Stimulated activated CD4-positive, alpha-beta T cell treated with anti-CD3 and anti-CD28 coated beads, Interleukin-4, amount 100 ng/mL, for 4 hours (primary cell): Measurements from ENCODE around the gene EMILIN2.

Experiments
- DNase-seq, 2 experiments: peaks; one replicate each; pipeline ENCODE4 v3.0.0-alpha.2; 2020

EMILIN2 gene

GRCh38 chr18:2917259-2918047 lies 70.6 kb downstream of the EMILIN2 start:
- DNase-seq = no peak

DNA sequence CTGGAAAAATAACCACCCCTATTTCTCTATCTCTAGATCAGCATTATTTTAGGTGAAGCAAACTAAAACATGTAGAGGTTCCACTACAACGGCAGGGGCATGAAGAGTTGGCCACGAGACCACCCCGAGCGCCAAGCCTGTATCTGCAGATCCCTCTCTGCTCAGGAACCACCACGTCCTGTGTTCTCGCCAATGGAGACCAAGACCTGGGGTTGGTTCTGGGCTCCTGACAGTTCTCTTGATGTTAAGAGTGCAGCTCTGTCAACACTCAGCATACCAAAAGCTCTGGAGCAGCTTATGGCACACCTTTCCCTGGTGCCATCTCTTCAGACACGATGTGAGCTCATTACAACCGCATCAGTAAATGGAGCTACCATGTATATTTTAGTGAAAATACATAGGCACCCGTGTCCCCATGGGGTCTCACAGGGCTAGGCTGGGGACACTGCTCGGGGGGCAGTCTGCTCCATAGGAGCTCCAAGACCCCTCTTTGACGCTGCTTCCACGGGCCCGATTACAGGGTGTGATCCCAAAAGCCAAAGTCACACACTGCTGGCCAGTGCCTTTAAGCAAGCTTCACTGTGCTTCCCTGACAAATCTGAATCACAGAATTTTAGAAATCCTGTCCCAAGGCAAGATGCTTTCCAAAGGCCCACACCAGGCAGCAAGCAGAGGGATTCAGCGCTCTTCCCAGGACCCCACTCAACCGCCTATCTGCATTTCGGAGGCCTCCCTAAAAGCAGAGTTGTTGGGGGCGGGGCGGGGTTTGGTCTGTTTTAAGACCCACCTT lies 72.2 kb downstream of the EMILIN2 start:
- no peak for DNase-seq

GRCh38 chr18:2919600-2919999 lies 72.8 kb downstream of the EMILIN2 start:
- no peak for DNase-seq

DNA sequence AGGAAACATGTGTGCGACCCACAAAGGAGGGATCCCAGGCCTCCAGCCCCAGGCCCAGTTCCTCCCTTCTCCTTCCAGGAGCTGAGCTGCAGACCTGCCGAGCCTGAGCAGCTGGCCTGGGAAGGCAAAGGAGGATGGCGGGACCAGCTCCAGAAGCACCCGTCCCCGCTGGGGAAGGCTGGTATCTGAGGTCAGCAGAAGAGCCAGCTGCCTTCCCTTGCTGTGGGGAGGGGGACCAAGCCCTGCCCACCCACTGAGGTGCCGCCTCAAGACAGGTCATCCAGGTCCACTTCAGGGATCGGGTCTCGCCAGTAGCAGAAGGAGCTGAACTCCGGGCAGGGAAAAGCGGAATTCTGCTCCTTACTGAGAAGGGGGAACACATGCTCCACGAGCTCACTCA lies 73.2 kb downstream of the EMILIN2 start:
- DNase-seq = no peak

GRCh38 chr18:2920546-2921343 lies 73.9 kb downstream of the EMILIN2 start:
- no peak for DNase-seq

GRCh38 chr18:2921778-2922177 lies 75.0 kb downstream of the EMILIN2 start:
- no peak for DNase-seq

- no peak for DNase-seq
These were observed 76.7 kb downstream of the EMILIN2 start for GRCh38 chr18:2923464-2923863.

GRCh38 chr18:2924920-2925319 lies 78.1 kb downstream of the EMILIN2 start:
- DNase-seq = no peak

- no peak for DNase-seq
These were observed 79.7 kb downstream of the EMILIN2 start for GRCh38 chr18:2926528-2926927.

GRCh38 chr18:2927745-2928144 lies 80.9 kb downstream of the EMILIN2 start:
- DNase-seq = no peak

DNA sequence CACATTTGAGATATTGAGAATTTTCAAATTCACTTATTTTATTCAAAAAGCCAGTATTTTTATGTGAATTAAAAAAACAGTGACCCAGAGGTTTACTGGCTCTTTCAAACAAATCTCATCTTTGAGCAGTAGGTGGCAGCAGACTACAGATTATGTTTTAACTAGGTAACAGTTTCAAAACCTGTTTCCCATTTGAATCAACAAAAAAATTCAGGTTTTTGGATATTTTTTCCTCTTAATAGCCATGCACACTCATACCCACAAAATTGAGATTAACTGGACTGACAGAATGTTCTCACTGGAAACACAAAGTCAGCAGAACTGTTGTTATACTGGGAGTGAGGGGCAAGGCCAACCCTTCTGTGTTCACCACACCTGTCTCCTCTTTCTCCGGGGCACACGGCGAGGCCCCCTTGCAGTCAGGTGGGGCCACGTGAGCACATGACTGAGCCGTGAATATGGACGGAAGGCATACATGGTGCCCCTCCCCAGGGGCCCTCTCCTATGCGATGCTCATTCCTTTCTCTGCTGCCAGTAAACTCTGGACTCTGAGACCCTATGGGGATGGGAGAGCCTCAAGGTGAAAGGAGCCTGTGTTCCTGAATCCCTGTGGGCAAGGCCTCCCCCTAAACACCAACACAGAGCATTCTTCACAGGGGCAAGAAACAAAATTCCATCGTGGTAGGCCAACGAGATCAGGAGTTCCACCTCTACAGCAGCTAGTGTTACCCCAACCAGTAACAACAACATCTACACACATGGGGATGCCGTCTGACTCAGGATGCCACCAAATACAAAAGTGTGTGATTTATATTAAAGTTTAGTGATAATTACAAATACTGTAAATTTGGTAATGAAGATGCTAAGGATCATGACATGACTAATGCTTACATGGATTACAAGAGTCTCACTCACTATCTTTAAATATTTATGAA lies 85.7 kb downstream of the EMILIN2 start:
- no peak for DNase-seq

DNA sequence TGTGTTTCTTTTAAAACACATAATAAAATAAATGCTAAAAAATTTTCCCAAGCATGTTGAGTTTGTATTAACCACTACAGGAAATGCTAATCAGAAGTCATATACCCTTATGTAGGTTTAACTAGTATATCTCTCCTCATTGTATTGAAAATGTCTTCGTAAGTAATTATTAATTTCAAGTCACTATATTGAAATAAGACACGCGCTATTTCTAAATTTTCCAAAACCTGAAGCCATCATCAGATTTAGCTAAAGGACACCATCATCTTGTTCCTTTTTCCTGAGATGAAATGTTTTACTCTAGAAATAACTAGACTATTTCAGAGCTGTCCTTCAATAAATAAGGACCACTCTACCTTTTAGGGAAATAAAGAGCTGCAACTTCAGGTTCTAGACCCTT lies 87.2 kb downstream of the EMILIN2 start:
- DNase-seq = no peak

DNA sequence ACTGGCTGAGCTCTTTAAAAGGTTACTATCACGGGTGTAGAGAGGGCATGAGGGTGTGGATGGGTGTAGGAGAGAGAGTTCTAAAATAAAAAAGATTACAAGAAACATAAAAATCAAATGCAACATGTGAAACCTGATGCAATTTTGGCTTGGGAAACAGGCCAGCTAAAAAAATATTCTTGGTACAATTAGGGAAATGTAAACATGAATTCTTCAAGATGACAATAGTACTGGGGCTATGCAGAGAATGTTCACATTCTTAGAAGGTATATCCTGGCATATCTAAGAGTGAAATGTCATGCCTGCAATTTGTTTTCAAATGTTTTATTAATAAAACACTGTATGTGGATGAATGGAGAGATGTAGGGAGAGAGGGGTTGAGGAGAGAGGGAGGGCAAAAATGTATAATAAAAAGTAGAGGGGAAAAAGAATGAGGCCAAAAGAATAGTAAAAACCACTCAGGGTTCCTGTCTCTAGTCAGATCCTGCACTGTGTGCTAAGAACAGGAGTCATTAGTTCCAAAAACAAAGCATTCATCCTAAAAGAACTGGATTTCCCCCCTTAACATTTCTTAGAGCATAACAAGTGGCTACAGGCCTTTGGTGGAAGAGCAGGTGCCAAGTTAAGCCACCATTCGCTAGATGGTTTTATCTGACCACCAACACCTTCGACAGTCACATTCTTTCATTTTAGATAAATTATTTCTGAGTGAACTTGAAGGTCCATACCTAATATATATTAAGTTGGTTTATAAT lies 88.8 kb downstream of the EMILIN2 start:
- DNase-seq = no peak

DNA sequence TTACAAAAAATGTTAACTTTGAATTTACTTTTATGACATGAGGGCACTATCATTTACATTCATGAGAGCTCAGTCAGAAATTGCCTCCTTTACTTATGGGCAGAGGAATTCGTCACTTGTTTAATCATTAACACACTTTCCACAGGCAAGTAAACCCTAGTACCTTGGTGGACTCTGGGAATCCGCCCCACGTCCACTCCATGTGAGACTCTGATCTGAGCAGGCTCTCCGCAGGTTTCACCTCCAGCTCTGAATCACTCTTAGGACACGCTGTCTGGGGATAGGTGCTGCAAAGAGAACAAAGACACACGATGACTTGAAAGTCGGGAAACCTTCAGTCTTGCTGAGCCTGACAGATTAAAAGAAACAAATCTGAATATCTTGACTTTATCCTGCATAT lies 92.5 kb downstream of the EMILIN2 start:
- no peak for DNase-seq

- no peak for DNase-seq
These were observed 101.2 kb downstream of the EMILIN2 start for GRCh38 chr18:2948038-2948437.

DNA sequence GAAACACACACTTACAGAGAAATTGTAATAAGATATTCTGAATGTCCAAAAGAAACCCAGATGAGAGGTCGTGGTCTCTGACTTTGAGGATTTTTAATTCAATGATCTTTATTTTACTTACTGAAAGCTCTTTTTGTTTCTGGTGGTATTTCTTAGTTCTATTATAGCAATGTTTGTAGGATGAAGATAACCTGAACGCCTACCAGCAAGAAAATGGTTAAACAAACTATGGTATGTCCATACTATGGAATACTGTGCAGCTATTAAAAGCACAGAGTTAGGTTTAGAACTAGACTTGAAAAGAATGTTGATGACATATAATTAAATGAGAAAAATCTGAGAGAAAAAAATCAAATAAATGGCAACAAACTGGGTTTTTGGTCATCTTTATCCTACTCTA lies 105.8 kb downstream of the EMILIN2 start:
- no peak for DNase-seq

GRCh38 chr18:2953935-2954653 lies 107.3 kb downstream of the EMILIN2 start:
- DNase-seq = no peak

- DNase-seq = no peak
These were observed 108.3 kb downstream of the EMILIN2 start for GRCh38 chr18:2954869-2955645.

DNA sequence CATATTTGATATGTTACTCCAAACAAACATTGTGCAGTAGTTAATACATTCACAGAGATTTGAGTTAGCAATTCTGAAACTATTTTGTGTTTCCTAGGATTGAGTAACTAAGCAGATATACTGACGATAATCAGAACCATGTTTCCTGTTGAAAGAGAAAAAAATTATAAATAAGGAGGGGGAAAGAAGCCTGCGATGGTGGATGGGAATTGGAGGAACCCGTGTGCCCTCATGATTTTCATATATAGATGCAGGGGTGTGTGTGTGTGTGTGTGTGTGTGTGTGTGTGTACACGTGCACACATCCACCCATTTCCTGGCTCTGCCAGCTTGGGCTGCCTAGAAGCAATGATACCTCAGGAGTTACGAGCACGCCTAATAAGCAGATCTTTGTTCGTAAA lies 109.2 kb downstream of the EMILIN2 start:
- no peak for DNase-seq

GRCh38 chr18:2958819-2959298 lies 112.1 kb downstream of the EMILIN2 start:
- no peak for DNase-seq
